GM12875 (cell line): ENCODE results near the gene JAM2.
"Not testable (repeated sequence)": the region's sequence is repeated elsewhere in the genome, so short reads cannot be mapped to it uniquely, and the experiment has no call there.

ENCODE experiments used
- H3K4me3 ChIP-seq: one replicate; pipeline ENCODE4 v1.5.1; 2011; ENCODE audit warnings: low read depth, low read length, control low read depth
- CTCF ChIP-seq: IDR thresholded peaks from 2 replicates; pipeline ENCODE4 v1.5.1; 2011; ENCODE audit warnings: low read depth, mild to moderate bottlenecking, control low read depth, inconsistent platforms, low read length, moderate library complexity, borderline replicate concordance; ENCODE audit not compliant: insufficient read depth

Gene JAM2

GRCh38 chr21:25619198-25619597 is 19.9 kb upstream of the JAM2 start:
- H3K4me3 ChIP-seq = no peak overlapping the region
- no peak for TF ChIP-seq CTCF

- H3K4me3 ChIP-seq = no peak overlapping the region
- TF ChIP-seq CTCF = no peak
Measured at GRCh38 chr21:25624511-25624910, 14.5 kb upstream of the JAM2 start.

GRCh38 chr21:25625036-25625435 is 14.0 kb upstream of the JAM2 start:
- no peak overlapping the region for H3K4me3 ChIP-seq
- no peak for TF ChIP-seq CTCF

GRCh38 chr21:25625776-25626555 is 13.1 kb upstream of the JAM2 start:
- H3K4me3 ChIP-seq = not testable (repeated sequence)

- TF ChIP-seq CTCF = no peak
- no peak overlapping the region for H3K4me3 ChIP-seq
Measured at GRCh38 chr21:25626757-25627156, 12.3 kb upstream of the JAM2 start.

GRCh38 chr21:25632296-25632695 is 6.8 kb upstream of the JAM2 start:
- no peak for TF ChIP-seq CTCF
- no peak overlapping the region for H3K4me3 ChIP-seq

- no peak for TF ChIP-seq CTCF
- no peak overlapping the region for H3K4me3 ChIP-seq
Measured at GRCh38 chr21:25635310-25635709, 3.7 kb upstream of the JAM2 start.
